Nephron (organoid): ENCODE results near the gene GRIN1.
"Not testable (repeated sequence)": the region's sequence is repeated elsewhere in the genome, so short reads cannot be mapped to it uniquely, and the experiment has no call there.

Source experiments
- H3K27ac Mint-ChIP-seq, 3 experiments: 2 replicates each; pipeline ENCODE4 v1.8.0; 2020; ENCODE audit warnings: mixed read lengths in 3 of 3, mild to moderate bottlenecking in 2 of 3, moderate library complexity in 1 of 3
- H3K27me3 Mint-ChIP-seq: 2 replicates; pipeline ENCODE4 v1.8.0; 2021; ENCODE audit warnings: low read depth, mild to moderate bottlenecking, moderate library complexity, mixed read lengths
- H3K36me3 Mint-ChIP-seq: 2 replicates; pipeline ENCODE4 v1.8.0; 2020; ENCODE audit warnings: low read depth, mixed read lengths
- H3K4me1 Mint-ChIP-seq: 2 replicates; pipeline ENCODE4 v1.8.0; 2020; ENCODE audit warnings: mixed read lengths
- H3K4me3 Mint-ChIP-seq, 3 experiments: 2 replicates each; pipeline ENCODE4 v1.8.0; 2020; ENCODE audit warnings: mild to moderate bottlenecking in 3 of 3, mixed read lengths in 3 of 3, moderate library complexity in 2 of 3
- H3K9me3 Mint-ChIP-seq: 2 replicates; pipeline ENCODE4 v1.8.0; 2020; ENCODE audit warnings: mixed read lengths
- TF ChIP-seq, protein P1 (sequence below), 3 experiments: fragments of 200-600 bp; sonication (generic); IDR thresholded peaks; one replicate each; pipeline ENCODE4 v1.5.0; 2021; ENCODE audit warnings: antibody characterized with exemption in 3 of 3; ENCODE audit not compliant: unreplicated experiment in 3 of 3

Gene GRIN1

DNA sequence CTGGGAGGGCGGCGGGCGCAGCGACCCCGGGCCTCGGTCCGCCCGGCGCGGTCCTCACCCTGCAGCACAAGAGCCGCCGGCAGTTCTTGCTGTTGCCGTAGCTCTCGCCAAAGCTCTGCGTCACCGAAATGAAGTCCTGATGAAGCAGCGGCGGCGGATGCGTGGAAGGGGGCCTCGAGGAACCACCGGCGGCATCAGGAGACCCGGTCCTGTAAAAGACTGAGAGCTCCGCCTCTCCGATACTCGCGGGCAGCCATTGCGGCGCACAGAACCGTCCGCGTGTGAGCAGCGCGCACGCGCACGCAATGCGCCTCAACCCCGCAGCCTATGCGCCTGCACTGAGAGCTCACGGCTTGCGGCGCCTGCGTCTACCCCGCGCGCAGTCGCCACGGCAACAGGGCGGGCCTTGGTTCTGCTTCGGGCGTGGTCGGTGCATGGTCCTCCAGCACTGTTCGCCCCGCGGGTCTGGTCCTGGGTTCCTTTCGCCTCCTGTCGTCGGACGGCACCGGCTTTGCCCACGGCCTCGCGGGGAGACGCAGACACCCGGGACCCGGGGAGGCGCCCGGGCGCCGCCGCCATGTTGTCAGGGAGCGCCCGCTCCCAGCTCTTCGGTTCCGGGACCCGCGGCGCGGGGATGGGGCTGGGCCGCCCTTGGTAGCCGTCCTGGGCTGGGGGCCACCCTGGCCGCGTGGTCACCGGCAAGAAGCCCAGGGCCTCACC is 9.3 kb upstream of the GRIN1 start:
- Mint-ChIP-seq H3K4me1 (peaks cover 23% of the 10 kb centered on the region), H3K27me3 (peaks cover 29% of the 10 kb centered on the region)

DNA sequence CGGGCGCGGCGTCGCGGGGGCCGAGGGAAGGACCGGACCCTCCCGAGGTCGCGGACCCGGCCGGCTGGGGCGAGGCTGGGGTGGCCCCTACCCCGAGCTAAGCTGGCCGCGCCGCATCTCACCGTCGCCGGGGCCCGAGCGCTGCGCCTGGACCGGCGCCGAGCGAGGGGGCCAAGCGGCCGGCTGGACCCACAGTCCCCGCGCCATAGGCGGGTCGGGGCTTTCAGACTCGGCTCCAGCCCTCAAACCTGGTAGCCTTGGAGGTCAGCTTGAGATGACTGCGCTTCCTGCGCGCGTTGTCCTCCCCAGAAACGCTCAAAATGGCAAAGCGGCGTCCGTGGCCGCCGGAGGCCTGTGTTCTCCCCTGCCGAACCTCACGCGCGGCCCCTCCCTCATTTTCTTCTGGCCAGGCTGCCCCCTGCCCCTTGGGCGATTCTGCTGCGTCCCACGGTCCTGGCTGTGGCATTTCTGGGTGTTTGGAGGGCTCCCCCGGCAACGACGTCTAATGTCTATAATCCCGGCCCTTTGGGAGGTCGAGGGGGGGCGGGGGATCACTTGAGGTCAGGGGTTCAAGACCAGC is 8.7 kb upstream of the GRIN1 start:
- H3K36me3 Mint-ChIP-seq: no peaks in the 10 kb centered on the region
- TF ChIP-seq, protein P1, sequence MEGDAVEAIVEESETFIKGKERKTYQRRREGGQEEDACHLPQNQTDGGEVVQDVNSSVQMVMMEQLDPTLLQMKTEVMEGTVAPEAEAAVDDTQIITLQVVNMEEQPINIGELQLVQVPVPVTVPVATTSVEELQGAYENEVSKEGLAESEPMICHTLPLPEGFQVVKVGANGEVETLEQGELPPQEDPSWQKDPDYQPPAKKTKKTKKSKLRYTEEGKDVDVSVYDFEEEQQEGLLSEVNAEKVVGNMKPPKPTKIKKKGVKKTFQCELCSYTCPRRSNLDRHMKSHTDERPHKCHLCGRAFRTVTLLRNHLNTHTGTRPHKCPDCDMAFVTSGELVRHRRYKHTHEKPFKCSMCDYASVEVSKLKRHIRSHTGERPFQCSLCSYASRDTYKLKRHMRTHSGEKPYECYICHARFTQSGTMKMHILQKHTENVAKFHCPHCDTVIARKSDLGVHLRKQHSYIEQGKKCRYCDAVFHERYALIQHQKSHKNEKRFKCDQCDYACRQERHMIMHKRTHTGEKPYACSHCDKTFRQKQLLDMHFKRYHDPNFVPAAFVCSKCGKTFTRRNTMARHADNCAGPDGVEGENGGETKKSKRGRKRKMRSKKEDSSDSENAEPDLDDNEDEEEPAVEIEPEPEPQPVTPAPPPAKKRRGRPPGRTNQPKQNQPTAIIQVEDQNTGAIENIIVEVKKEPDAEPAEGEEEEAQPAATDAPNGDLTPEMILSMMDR (IDR thresholded peaks at IDR 0.05; ENCODE audit: unreplicated experiment in 3 of 3): no peak
- peaks cover 29% of the 10 kb centered on the region for H3K27me3 Mint-ChIP-seq
- H3K9me3 Mint-ChIP-seq: peaks cover 3% of the 10 kb centered on the region
- peak overlapping the region in 2 of 3 experiments; percentile 37 to 52 for H3K27ac Mint-ChIP-seq
- H3K4me3 Mint-ChIP-seq: peak overlapping the region; percentile 83 to 86 (median 85)
- H3K4me1 Mint-ChIP-seq: peaks cover 23% of the 10 kb centered on the region

More for the DNA sequence above, 9.3 kb upstream of the GRIN1 start:
- Mint-ChIP-seq H3K4me3 (peak overlapping the region; percentile 86 to 93 (median 89)), H3K36me3 (no peaks in the 10 kb centered on the region), H3K9me3 (peaks cover 3% of the 10 kb centered on the region), H3K27ac (peak overlapping the region in 2 of 3 experiments; percentile 83 to 86)
- TF ChIP-seq, protein P1 (IDR thresholded peaks at IDR 0.05; ENCODE audit: unreplicated experiment in 3 of 3): no peak

DNA sequence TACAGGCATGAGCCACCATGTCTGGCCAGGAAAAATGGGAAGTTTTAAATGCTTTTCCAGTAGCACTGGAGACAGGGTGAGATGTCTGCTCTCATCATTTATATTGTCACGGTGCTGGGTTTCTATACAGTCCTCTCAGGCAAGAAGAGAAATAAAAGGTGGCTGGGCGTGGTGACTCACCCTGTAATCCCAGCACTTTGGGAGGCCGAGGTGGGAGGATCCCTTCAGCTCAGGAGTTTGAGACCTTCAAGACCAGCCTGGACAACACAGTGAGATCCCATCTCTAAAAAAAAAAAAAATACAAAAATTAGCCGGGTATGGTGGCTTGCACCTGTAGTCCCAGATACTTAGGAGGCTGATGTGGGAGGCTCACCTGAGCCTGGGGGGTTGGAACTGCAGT is 4.8 kb upstream of the GRIN1 start:
- Mint-ChIP-seq H3K9me3 (peaks cover 3% of the 10 kb centered on the region), H3K4me3 (peak overlapping the region in 1 of 3 experiments; percentile 23), H3K4me1 (no peaks in the 10 kb centered on the region), H3K36me3 (no peaks in the 10 kb centered on the region), H3K27me3 (peaks cover 63% of the 10 kb centered on the region), H3K27ac (no peak overlapping the region)
- TF ChIP-seq, protein P1 (IDR thresholded peaks at IDR 0.05; ENCODE audit: unreplicated experiment in 3 of 3): no peak

DNA sequence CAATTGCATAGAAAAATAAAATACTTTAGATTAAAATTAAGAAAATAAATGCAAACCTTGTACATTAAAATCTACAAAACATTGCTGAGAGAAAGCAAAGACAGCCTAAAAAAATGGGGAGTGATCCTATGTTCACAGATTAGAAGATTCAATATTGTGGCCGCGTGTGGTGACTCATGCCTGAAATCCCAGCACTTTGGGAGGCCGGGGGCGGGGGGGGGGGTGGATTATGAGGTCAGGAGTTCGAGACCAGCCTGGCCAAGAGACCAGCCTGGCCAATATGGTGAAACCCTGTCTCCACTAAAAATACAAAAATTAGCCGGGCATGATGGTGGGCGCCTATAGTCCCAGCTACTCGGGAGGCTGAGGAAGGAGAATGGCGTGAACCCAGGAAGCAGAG is 3.8 kb upstream of the GRIN1 start:
- H3K9me3 Mint-ChIP-seq, H3K4me1 Mint-ChIP-seq, H3K36me3 Mint-ChIP-seq, H3K4me3 Mint-ChIP-seq, H3K27ac Mint-ChIP-seq: not testable (repeated sequence)
- peaks cover 72% of the 10 kb centered on the region for H3K27me3 Mint-ChIP-seq

DNA sequence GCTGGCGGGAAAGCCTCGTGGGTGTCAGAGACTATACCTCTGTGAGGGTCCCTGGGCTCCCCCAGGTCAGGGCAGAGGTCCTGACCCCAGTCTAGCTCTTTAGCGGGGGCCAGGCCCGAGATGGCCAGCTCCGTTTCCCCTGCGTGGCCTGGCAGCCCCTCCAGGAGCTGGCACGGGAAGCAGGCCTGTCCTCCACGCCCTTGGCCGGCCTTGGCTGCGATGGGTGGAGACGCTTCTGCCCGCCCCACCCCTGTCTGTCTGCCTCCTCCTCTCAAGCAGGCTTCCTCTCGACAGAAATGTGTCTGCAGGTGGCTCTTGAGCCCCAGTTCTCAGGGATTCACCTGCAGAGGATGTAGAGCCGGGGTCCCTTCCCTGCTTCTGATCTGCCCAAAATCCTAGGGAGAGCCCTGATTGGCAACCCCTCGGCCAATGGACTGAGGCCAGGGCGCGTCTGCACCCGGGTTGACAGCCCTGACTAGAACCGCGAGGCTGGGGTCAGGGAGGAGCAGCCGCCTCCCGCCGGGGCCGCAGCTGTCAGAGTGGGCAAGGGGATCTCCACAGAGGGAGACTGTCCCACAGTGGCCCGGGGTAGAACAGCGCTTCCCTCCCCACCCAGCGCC is 2.6 kb upstream of the GRIN1 start:
- H3K27me3 Mint-ChIP-seq: peaks cover 76% of the 10 kb centered on the region
- H3K4me3 Mint-ChIP-seq: no peak overlapping the region
- H3K4me1 Mint-ChIP-seq: no peaks in the 10 kb centered on the region
- no peak overlapping the region for H3K27ac Mint-ChIP-seq
- peaks cover 5% of the 10 kb centered on the region for H3K9me3 Mint-ChIP-seq
- H3K36me3 Mint-ChIP-seq: no peaks in the 10 kb centered on the region
- TF ChIP-seq, protein P1 (IDR thresholded peaks at IDR 0.05; ENCODE audit: unreplicated experiment in 3 of 3): no peak

DNA sequence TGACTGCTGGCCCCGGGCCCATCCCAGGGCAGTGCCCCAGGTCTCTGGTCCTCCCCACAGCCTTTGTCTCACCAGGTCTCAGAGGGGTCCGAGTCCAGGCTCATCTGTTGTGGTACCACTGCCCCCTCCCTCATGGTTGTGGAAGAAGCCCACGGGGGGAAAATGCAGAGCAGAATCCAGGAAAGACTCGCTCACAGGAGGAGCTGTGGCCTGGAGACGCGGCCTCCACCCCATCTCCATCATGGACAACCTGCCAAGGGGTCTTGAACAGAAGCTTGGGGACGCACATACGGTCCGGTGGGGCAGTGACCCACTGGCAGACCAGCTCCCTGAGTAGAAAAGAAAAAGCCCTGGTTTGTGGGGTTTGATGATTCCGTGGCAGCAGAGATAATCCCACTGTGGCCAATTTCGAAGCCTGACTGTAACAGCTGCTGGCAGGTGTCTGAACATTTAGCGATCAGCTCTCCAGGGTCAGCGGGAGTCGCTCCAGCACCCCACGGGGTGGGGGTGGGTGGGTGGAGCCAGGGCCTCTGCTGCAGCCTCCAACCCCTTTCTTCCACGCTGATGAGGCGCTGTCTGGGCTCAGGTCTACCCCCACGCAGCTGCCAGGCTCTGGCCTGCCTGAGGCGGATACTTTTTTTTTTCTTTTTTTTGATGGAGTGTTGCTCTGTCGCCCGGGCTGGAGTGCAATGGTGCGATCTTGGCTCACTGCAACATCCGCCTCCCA is 1.9 kb upstream of the GRIN1 start:
- Mint-ChIP-seq H3K36me3 (no peaks in the 10 kb centered on the region), H3K4me1 (no peaks in the 10 kb centered on the region), H3K4me3 (no peak overlapping the region)

More for the DNA sequence above, 1.9 kb upstream of the GRIN1 start:
- peaks cover 82% of the 10 kb centered on the region for H3K27me3 Mint-ChIP-seq
- H3K27ac Mint-ChIP-seq: no peak overlapping the region
- TF ChIP-seq, protein P1 (IDR thresholded peaks at IDR 0.05; ENCODE audit: unreplicated experiment in 3 of 3): no peak
- peaks cover 5% of the 10 kb centered on the region for H3K9me3 Mint-ChIP-seq
